ENCODE measurements around the gene MED13L.
A peak's percentile ranks its signal among the peaks of the same experiment; 100 is the strongest.

Gene MED13L

DNA sequence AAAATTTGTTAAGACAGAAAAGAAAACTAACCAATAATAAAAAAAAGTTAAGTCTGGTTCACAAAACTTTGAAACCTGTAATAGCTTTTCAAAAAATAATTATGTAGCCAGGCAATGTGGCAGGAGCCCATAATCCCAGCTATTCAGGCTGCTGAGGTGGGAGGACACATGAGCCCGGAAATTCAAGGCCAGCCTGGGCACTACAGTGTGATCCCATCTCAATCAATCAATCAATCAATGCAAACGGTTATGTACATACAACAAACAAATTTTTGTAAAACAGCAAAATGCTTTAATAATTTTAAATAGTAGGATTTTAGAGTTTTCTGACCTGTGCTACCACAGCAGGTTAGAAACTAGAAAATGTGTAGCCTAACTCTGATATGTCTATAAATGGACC is 152.4 kb downstream of the MED13L start:
- Mint-ChIP-seq H3K4me1 (peaks cover 89% of the 10 kb centered on the region), H3K27me3 (no peaks in the 10 kb centered on the region), H3K9me3 (no peaks in the 10 kb centered on the region), H3K36me3 (no peaks in the 10 kb centered on the region), H3K27ac (no peak overlapping the region), H3K4me3 (no peak overlapping the region)

DNA sequence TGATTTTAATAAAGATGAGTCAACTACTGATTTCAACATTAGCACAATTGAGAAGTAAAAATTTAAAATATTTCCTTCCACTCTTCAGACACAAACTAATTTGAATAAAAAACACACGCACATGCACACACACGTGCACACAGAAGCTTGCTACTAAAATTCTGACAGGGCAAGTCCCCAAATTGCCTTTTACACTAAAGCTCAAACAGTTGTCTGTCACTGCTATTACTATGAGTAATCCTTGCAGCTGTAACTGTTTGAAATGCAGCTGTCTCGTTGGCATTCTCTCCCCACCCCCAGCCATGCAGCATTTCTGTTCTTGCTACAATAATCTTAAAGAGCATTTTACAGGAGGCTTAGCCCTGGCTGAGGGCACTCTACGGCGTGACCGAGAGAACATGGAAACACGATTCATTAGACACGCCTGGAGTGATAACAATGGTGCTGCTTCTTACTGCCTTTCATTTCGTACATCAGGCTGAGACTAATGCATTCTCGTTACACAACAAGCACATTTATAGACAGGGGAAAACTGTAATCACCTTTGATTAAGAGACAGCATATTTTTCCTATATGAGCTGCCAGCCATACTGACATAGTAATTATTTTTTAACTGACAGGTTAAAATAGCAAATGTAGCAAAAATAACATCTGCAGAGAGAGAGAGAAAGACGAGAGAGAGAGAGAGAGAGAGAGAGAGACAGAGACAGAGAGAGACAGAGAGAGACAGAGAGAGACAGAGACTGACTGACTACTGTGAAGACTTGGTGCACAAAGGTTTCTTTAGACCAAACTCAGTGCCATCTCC is 153.8 kb downstream of the MED13L start:
- Mint-ChIP-seq H3K4me3 (peak overlapping the region; percentile 37), H3K9me3 (no peaks in the 10 kb centered on the region), H3K36me3 (no peaks in the 10 kb centered on the region), H3K4me1 (peaks cover 80% of the 10 kb centered on the region), H3K27ac (peak overlapping the region; percentile 94), H3K27me3 (no peaks in the 10 kb centered on the region)

DNA sequence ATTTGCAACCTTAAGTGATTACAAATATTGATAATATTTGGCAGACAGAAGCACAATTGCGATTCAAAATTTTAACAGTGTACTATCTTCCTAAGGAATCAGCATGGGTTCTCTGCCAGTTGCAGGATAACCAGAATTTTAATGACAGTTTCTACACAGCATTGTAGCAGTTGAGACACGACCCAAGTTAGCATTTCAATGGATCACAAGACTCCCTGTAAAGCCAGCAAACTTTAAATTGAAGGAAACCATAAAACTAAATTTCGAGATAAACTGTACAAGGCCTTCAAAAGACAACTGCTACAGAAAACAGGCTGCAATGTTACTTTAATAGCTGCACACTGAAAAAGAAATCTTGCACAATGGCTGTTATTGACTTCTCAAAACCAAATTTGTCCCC is 154.9 kb downstream of the MED13L start:
- Mint-ChIP-seq H3K36me3 (no peaks in the 10 kb centered on the region), H3K27ac (no peak overlapping the region), H3K4me3 (peak overlapping the region; percentile 1), H3K9me3 (no peaks in the 10 kb centered on the region), H3K4me1 (peaks cover 73% of the 10 kb centered on the region), H3K27me3 (no peaks in the 10 kb centered on the region)

DNA sequence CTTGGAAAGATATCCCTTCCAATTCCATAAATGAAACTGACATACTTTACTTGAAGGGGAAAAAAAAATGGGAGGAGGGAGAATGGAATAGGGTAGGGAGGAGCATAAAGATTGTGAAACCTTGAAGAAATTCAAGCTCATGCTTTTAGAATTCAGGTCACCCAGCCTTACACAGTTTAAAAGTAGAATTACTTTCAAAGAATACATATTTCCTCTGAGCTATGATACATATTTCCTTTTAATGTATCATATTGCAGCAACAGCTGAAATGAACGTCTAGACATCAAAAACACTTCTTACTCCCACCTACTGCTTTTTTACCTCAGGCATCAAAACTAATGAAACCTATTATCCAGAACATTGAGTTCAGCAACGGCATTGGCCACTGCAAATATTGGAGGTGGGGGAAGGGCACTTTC is 156.0 kb downstream of the MED13L start:
- H3K27ac Mint-ChIP-seq, result peak overlapping the region; percentile 84
- H3K36me3 Mint-ChIP-seq, result no peaks in the 10 kb centered on the region
- peak overlapping the region; percentile 77 for H3K4me3 Mint-ChIP-seq
- no peaks in the 10 kb centered on the region for H3K9me3 Mint-ChIP-seq
- no peaks in the 10 kb centered on the region for H3K27me3 Mint-ChIP-seq
- H3K4me1 Mint-ChIP-seq, result peaks cover 73% of the 10 kb centered on the region

DNA sequence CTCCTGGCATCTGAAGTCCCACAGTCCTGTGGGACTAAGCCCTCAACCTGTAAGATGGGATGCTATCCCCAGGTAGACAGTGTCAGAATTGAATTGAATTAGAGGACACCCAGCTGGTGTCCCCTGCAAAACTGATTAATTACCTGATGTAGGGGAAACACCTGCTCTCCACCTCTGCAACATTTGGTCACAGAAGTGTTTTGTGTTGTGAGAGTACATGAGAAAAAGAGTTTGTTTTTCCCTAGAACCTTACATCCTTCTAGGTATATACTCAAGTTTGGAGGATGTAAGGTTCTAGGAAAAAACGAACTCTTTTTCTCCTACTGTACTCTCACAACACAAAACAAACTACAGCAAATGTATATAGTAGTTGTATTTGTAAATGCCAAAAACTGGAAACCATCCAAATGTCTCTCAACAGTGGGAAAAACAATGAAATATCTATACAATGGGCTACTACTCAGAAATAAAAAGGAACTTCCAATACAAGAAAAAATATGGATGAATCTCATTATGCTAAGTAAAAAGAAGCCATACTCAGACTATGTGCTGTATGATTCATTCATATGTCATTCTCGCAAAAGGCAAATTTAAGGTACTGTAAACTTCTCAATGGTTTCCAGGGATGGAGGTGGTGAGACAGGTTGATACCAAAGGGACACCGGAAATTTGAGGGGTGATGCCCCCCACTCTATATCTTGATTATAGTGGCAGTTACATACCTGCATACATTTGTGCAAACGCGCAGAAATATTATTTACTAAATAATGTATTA is 160.7 kb downstream of the MED13L start:
- H3K36me3 Mint-ChIP-seq, result no peaks in the 10 kb centered on the region
- H3K9me3 Mint-ChIP-seq, result no peaks in the 10 kb centered on the region
- H3K4me3 Mint-ChIP-seq, result peak overlapping the region; percentile 7
- H3K4me1 Mint-ChIP-seq, result peaks cover 63% of the 10 kb centered on the region
- no peaks in the 10 kb centered on the region for H3K27me3 Mint-ChIP-seq
- H3K27ac Mint-ChIP-seq, result no peak overlapping the region

DNA sequence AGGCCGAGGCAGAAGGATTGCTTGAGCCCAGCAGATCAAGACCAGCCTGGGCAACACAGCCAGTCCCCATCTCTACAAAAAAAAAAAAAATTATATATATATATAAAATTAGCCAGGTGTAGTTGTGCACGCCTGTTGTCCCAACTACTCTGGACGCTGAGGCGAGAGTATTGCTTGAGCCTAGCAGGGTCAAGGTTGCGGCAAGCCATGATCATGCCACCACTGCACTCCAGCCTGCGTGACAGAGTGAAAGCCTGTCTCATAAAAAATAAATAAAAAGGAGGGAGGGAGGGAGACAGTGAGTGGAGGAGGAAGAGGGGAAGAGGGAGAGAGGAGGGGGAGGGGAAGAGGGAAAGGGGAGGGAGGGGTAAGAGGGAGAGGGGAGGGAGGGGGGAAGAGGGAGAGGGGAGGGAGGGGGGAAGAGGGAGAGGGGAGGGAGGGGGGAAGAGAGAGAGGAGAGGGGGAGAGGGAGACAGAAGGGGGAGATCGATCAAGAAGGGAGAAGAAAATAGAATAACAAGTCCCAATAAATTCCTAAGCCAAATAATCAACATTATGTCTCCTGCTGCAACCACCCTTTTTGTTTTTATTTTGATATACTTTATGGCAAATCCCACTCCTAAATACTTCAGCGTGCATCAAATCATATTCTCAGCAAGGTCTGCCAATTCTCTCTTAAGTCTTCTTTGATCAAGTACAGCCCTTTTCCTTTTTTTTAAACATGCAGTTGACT is 163.9 kb downstream of the MED13L start:
- Mint-ChIP-seq H3K27ac (no peak overlapping the region), H3K27me3 (no peaks in the 10 kb centered on the region), H3K4me3 (no peak overlapping the region), H3K36me3 (peaks cover 12% of the 10 kb centered on the region), H3K4me1 (peaks cover 50% of the 10 kb centered on the region), H3K9me3 (no peaks in the 10 kb centered on the region)

DNA sequence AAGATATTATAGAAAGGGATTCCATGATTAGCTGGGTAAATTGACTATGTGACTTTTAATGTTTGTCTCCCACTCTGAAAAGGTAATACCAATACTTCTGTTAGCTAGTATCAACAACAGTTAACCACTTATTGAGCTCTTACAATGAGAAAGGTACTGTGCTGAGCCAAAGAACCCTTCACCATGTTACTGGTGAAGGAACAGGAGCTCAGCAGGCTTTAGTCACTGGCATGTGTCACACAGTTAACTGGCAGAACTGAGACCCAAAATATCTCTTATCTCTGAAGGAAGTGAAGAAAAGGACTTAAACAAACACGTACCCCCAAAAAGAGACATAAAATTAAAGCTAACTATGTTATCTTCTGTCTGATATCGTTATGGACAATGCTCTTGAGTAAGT is 170.6 kb downstream of the MED13L start:
- Mint-ChIP-seq H3K27me3 (no peaks in the 10 kb centered on the region), H3K4me1 (peaks cover 31% of the 10 kb centered on the region), H3K4me3 (no peak overlapping the region), H3K9me3 (no peaks in the 10 kb centered on the region), H3K27ac (no peak overlapping the region), H3K36me3 (peaks cover 28% of the 10 kb centered on the region)

DNA sequence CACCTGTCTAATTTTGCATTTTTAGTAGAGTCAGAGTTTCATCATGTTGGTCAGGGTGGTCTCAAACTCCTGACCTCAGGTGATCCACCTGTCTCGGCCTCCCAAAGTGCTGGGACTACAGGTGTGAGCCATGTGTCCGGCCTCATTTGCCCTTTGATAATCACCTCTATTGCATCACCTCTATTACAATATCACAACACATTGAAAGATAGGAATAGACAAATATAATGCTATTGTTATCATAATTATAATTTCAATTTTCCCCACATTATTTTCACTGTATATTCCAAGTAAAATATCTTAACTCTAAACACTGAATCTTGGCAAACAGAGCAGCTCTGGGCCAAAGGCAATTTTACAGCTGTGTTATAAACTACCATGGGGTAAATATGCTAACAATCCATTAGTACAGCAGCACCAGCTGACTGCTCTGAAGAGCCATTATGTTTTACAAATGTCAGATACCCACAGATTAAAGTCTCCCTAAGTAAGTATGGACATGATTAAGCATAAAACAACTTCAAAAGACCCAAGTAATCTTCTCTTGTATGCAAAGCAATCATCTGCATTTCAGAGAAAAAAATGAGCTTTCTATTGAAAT is 173.2 kb downstream of the MED13L start:
- peaks cover 42% of the 10 kb centered on the region for H3K4me1 Mint-ChIP-seq

DNA sequence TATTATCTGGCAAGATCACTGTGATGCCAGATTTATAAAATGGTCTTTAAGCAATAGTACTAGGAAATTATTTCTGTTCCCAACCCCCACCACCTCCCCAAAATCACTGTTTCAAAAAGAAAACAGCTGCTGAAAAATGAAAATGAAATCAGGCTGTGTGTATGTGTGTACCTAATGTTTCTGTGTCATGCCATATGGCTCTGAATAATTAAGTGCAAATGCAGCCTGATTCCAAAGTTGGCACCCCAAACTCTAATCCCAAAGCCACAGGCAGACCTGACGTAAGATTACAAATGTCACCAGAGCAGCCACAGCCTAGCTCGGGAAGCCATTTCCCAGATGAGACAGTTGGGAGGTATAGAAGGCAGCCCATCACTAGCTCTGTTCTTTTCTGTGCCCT is 175.5 kb downstream of the MED13L start:
- Mint-ChIP-seq H3K36me3 (peaks cover 17% of the 10 kb centered on the region), H3K4me1 (peaks cover 44% of the 10 kb centered on the region), H3K27me3 (no peaks in the 10 kb centered on the region), H3K9me3 (no peaks in the 10 kb centered on the region), H3K4me3 (no peak overlapping the region), H3K27ac (no peak overlapping the region)

More for the DNA sequence above, 173.2 kb downstream of the MED13L start:
- Mint-ChIP-seq H3K27ac (no peak overlapping the region), H3K27me3 (no peaks in the 10 kb centered on the region), H3K9me3 (no peaks in the 10 kb centered on the region), H3K4me3 (no peak overlapping the region), H3K36me3 (peaks cover 21% of the 10 kb centered on the region)

DNA sequence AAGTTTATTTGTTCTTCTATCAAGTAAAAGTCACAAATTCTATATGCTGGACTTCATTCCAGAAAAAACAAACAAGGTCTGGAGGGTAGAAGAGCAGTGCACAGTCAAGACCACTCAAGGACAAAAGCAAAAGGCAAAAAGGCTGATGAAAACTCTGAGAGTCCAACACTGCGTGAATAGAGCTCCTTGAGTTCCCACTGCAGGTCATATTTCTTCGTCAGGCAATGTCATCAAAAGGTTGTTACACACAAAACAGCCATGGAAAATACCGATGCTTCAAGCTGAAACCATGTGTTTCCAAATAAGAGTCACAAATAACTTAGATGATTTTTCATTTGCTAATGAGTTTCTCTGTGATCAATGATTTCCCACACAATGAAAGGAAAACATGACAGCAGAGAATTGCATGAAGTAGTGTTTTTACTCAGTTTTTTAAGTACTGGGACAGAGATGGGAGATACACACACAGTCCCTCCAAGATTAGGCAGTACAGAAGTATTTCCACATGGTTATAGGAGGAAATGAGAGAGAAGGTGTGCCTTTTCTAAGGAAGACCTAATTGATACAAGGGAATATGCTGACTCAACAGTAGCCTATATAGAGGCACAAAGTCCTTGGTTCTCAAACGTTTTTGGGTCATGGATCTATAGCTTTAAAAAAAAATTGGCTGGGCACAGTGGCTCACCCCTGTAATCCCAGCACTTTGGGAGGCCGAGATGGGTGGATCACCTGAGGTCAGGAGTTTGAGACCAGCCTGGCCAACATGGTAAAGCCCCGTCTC is 177.7 kb downstream of the MED13L start:
- Mint-ChIP-seq H3K27ac (peak overlapping the region; percentile 93), H3K9me3 (no peaks in the 10 kb centered on the region), H3K27me3 (no peaks in the 10 kb centered on the region), H3K36me3 (peaks cover 8% of the 10 kb centered on the region), H3K4me3 (no peak overlapping the region), H3K4me1 (peaks cover 52% of the 10 kb centered on the region)

DNA sequence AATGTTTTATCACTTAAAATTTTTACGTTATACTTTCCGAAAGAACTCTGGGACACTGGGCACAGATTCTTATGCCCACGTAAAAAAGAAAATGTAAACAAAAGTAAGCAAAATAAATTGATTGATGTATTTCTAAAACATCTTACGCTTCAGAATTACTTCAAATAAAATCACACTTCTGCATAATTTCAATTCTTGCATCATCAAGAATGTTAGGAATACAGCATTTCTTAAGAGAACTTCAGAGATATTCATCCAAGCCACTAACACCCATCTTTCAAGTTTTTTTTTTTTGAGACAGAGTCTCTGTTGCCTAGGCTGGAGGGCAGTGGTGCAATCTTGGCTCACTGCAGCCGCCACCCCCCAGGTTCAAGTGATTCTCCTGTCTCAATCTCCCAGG is 180.6 kb downstream of the MED13L start:
- Mint-ChIP-seq H3K27ac (no peak overlapping the region), H3K27me3 (no peaks in the 10 kb centered on the region), H3K36me3 (peaks cover 8% of the 10 kb centered on the region), H3K9me3 (no peaks in the 10 kb centered on the region), H3K4me1 (peaks cover 53% of the 10 kb centered on the region), H3K4me3 (no peak overlapping the region)

DNA sequence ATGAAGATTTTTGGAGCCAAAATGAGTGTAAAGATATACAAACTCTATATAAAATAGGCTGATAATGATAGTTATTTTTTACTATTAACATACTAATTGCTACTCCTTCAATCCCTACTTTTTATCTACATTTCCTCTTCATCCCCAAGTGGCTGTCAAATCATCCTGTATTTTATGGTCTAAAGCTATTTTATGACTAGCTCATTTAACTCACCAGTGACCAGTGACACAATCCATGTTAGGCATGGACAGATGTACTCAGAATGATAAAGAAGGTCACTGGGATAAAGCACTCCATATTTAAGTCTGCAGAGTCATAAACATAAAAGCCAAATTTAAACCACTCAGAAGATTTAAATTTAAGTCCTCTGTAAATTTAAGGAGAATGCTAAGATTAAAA is 183.0 kb downstream of the MED13L start:
- Mint-ChIP-seq H3K27ac (no peak overlapping the region), H3K27me3 (no peaks in the 10 kb centered on the region), H3K4me1 (peaks cover 51% of the 10 kb centered on the region)

DNA sequence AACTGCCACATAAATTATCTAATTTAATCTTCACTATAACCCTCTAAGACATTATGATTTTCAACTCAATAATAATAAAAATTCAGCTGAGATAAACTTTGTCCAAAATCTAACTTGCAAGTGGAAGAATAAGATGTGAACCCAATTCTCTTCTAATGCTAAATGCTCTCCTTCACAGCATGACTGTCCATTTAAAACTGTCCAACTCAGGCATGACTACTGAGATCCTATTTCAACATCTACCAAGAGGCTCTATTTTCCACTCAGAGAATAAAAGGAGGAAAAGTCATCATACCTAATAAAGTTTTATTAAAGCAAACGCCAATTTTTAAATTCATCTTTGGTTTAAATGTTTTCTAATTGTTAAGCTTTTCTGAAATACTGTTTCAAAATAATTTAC is 183.6 kb downstream of the MED13L start:
- Mint-ChIP-seq H3K27me3 (no peaks in the 10 kb centered on the region), H3K4me3 (no peak overlapping the region), H3K4me1 (peaks cover 50% of the 10 kb centered on the region), H3K9me3 (no peaks in the 10 kb centered on the region), H3K27ac (no peak overlapping the region), H3K36me3 (peaks cover 13% of the 10 kb centered on the region)

More for the DNA sequence above, 183.0 kb downstream of the MED13L start:
- Mint-ChIP-seq H3K4me3 (no peak overlapping the region), H3K36me3 (peaks cover 13% of the 10 kb centered on the region), H3K9me3 (no peaks in the 10 kb centered on the region)

DNA sequence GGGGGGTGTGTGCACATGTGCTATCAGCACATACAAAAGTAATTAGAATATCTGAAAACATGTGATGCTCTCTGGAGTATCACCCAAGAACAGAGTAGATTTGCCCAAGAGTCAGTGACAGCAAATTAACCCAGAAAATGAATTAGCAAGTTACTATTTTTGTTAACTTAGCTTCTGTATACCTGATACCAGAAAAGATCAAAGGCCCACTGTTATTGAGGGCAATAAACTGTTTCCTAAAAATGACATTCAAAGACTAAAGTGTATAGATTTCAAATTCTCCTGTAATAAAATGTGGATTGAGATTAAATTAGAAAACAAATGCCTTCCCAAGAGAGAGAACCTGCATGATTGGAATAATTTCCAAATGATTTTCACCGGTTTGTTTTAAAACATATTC is 184.7 kb downstream of the MED13L start:
- Mint-ChIP-seq H3K27ac (no peak overlapping the region), H3K4me3 (no peak overlapping the region), H3K27me3 (no peaks in the 10 kb centered on the region), H3K9me3 (no peaks in the 10 kb centered on the region), H3K36me3 (peaks cover 21% of the 10 kb centered on the region), H3K4me1 (peaks cover 59% of the 10 kb centered on the region)

DNA sequence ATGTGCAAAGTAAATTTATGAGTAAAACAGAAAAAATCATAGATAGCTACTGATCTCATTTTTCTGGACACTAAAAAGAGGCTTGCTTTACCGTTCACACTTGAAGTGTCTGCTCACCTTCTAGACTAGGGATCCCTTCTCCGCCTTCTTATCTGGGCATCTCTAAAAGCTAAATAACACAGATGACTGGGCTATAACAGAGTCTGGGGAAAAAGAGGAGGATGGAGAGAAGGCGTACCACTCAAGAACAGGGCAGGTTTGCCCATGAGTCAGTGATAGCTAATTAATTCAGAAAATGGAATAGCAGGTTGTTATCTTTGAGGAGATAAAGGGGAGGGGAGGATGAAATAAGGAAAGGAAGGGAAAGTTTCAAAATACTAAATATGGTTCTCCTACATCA is 185.3 kb downstream of the MED13L start:
- H3K4me1 Mint-ChIP-seq, result peaks cover 66% of the 10 kb centered on the region
- H3K36me3 Mint-ChIP-seq, result peaks cover 21% of the 10 kb centered on the region
- H3K27ac Mint-ChIP-seq, result peak overlapping the region; percentile 56
- H3K27me3 Mint-ChIP-seq, result no peaks in the 10 kb centered on the region
- H3K9me3 Mint-ChIP-seq, result no peaks in the 10 kb centered on the region
- H3K4me3 Mint-ChIP-seq, result no peak overlapping the region
